Skin epidermis (tissue), 12 donors: Measurements from ENCODE around the gene C2orf72.
"Not testable (repeated sequence)": the region's sequence is repeated elsewhere in the genome, so short reads cannot be mapped to it uniquely, and the experiment has no call there.

ENCODE experiments used
- H3K27ac ChIP-seq, 21 experiments: fragments of 200-600 bp; sonication (generic) in 11 of 21; one replicate each; pipeline ENCODE4 v1.5.0; 2020; ENCODE audit warnings: mild to moderate bottlenecking in 3 of 21, inconsistent platforms in 2 of 21, moderate library complexity in 2 of 21
- H3K4me3 ChIP-seq, 7 experiments: fragments of 200-600 bp; sonication (generic) in 2 of 7; one replicate each; pipeline ENCODE4 v1.5.0; 2020; ENCODE audit warnings: inconsistent platforms in 2 of 7, mild to moderate bottlenecking in 2 of 7, moderate library complexity in 1 of 7

Gene C2orf72

GRCh38 chr2:231037202-231037730, at the start of gene C2orf72:
Gene C2orf72 (plus strand): TSS chr2:231037523. CDS start chr2:231037566, 43 bp downstream.
- peak within 1 kb of the TSS in 1 of 7 experiments; percentile 10 for H3K4me3 ChIP-seq

GRCh38 chr2:230989731-230990130, 47.6 kb upstream of the C2orf72 start:
- no peak overlapping the region for H3K4me3 ChIP-seq
- no peak overlapping the region for H3K27ac ChIP-seq

More at GRCh38 chr2:231037202-231037730, at the start of gene C2orf72:
- H3K27ac ChIP-seq: no peak within 1 kb of the TSS

- H3K27ac ChIP-seq: no peak overlapping the region
- no peak overlapping the region for H3K4me3 ChIP-seq
Observed at GRCh38 chr2:230990131-230990898, 47.0 kb upstream of the C2orf72 start.

- Histone ChIP-seq H3K4me3 (no peak overlapping the region), H3K27ac (no peak overlapping the region)
Observed at GRCh38 chr2:230990899-230991150, 46.5 kb upstream of the C2orf72 start.

GRCh38 chr2:230991598-230991997, 45.7 kb upstream of the C2orf72 start:
- Histone ChIP-seq H3K27ac (no peak overlapping the region), H3K4me3 (no peak overlapping the region)

GRCh38 chr2:230995821-230996220, 41.5 kb upstream of the C2orf72 start, which contains the start of gene SPATA3:
Gene SPATA3 (plus strand): TSS chr2:230996121. CDS start chr2:230996234, 113 bp downstream.
- Histone ChIP-seq H3K4me3 (no peak within 1 kb of the TSS), H3K27ac (no peak within 1 kb of the TSS)

- no peak overlapping the region for H3K4me3 ChIP-seq
- no peak overlapping the region for H3K27ac ChIP-seq
Observed at GRCh38 chr2:230996661-230997060, 40.7 kb upstream of the C2orf72 start.

GRCh38 chr2:230998882-230999281, 38.4 kb upstream of the C2orf72 start:
- Histone ChIP-seq H3K4me3 (no peak overlapping the region), H3K27ac (no peak overlapping the region)

GRCh38 chr2:230999477-230999876, 37.8 kb upstream of the C2orf72 start:
- H3K4me3 ChIP-seq: no peak overlapping the region

GRCh38 chr2:231000211-231000904, 37.0 kb upstream of the C2orf72 start:
- Histone ChIP-seq H3K4me3 (no peak overlapping the region), H3K27ac (no peak overlapping the region)

More at GRCh38 chr2:230999477-230999876, 37.8 kb upstream of the C2orf72 start:
- no peak overlapping the region for H3K27ac ChIP-seq

- no peak overlapping the region for H3K4me3 ChIP-seq
Observed at GRCh38 chr2:231001036-231001435, 36.3 kb upstream of the C2orf72 start.

GRCh38 chr2:231001921-231002320, 35.4 kb upstream of the C2orf72 start:
- Histone ChIP-seq H3K27ac (no peak overlapping the region), H3K4me3 (no peak overlapping the region)

More at GRCh38 chr2:231001036-231001435, 36.3 kb upstream of the C2orf72 start:
- no peak overlapping the region for H3K27ac ChIP-seq

- Histone ChIP-seq H3K27ac (no peak overlapping the region), H3K4me3 (no peak overlapping the region)
Observed at GRCh38 chr2:231002641-231003040, 34.7 kb upstream of the C2orf72 start.

GRCh38 chr2:231003186-231003585, 34.1 kb upstream of the C2orf72 start:
- no peak overlapping the region for H3K27ac ChIP-seq

GRCh38 chr2:231004930-231005329, 32.4 kb upstream of the C2orf72 start:
- H3K4me3 ChIP-seq, H3K27ac ChIP-seq: not testable (repeated sequence)

More at GRCh38 chr2:231003186-231003585, 34.1 kb upstream of the C2orf72 start:
- H3K4me3 ChIP-seq: no peak overlapping the region

- no peak overlapping the region for H3K27ac ChIP-seq
- H3K4me3 ChIP-seq: no peak overlapping the region
Observed at GRCh38 chr2:231007286-231008098, 29.8 kb upstream of the C2orf72 start.

GRCh38 chr2:231008131-231008530, 29.2 kb upstream of the C2orf72 start:
- Histone ChIP-seq H3K4me3 (no peak overlapping the region), H3K27ac (no peak overlapping the region)

- Histone ChIP-seq H3K4me3 (no peak overlapping the region), H3K27ac (no peak overlapping the region)
Observed at GRCh38 chr2:231009236-231009919, 27.9 kb upstream of the C2orf72 start.

GRCh38 chr2:231010201-231010730, 27.1 kb upstream of the C2orf72 start:
- Histone ChIP-seq H3K27ac (no peak overlapping the region), H3K4me3 (no peak overlapping the region)
